CD4-positive, alpha-beta T cell (primary cell): Measurements from ENCODE around the gene HSD11B2. TPM values are rescaled to one million over a fixed set of nuclear protein-coding genes. Genes with fewer than 3 reads are reported as not detected.

Experiments
- ATAC-seq: fragments of 200-7000 bp; cut with Tn5 transposase; one replicate; pipeline ENCODE4 v1.10.0; 2022; ENCODE audit warnings: mild to moderate bottlenecking; ENCODE audit not compliant: poor library complexity
- CTCF ChIA-PET: fragments of 350-600 bp; sonication (Branson Sonifier 250); formaldehyde crosslinking; loops from one replicate; lab custom pipeline; 2021; ENCODE audit warnings: antibody characterized with exemption, inconsistent platforms; lab: Charles Lee
- POLR2A ChIA-PET: fragments of 350-600 bp; sonication (Branson Sonifier 250); formaldehyde crosslinking; loops from one replicate; lab custom pipeline; 2021; ENCODE audit warnings: antibody characterized with exemption, inconsistent platforms; lab: Charles Lee
- DNase-seq, 14 experiments: peaks; one replicate each; pipeline ENCODE4 v3.0.0-alpha.2; 2013 to 2020; ENCODE audit warnings: mixed read lengths in 2 of 14
- H3K27ac ChIP-seq, 2 donors: one replicate each; pipeline versions ENCODE4 v1.5.1 to v1.7.0; 2013; ENCODE audit warnings: low read length in 2 of 2, low read depth in 1 of 2, mild to moderate bottlenecking in 1 of 2
- H3K27me3 ChIP-seq, 2 experiments: 1 replicate in 1 of 2; 2 replicates in 1 of 2; pipeline versions ENCODE4 v1.6.1 to v1.7.0; 2013; ENCODE audit warnings: low read length in 2 of 2, control low read depth in 1 of 2, mild to moderate bottlenecking in 1 of 2, moderate library complexity in 1 of 2; ENCODE audit not compliant: insufficient read depth in 2 of 2, control insufficient read depth in 1 of 2
- H3K36me3 ChIP-seq: one replicate; pipeline ENCODE4 v1.6.1; 2013; ENCODE audit warnings: low read length, control low read depth; ENCODE audit not compliant: insufficient read depth
- H3K4me1 ChIP-seq: one replicate; pipeline ENCODE4 v1.6.1; 2013; ENCODE audit warnings: low read length, control low read depth; ENCODE audit not compliant: insufficient read depth
- H3K4me3 ChIP-seq: one replicate; pipeline ENCODE4 v1.5.1; 2013; ENCODE audit warnings: mild to moderate bottlenecking, low read length, moderate library complexity
- H3K9me3 ChIP-seq, 2 experiments: 1 replicate in 1 of 2; 2 replicates in 1 of 2; pipeline versions ENCODE4 v1.6.1 to v1.7.0; 2013; ENCODE audit warnings: low read length in 2 of 2, mild to moderate bottlenecking in 2 of 2, control low read depth in 1 of 2, moderate library complexity in 1 of 2; ENCODE audit not compliant: control insufficient read depth in 1 of 2, insufficient read depth in 1 of 2
- H3K27ac Mint-ChIP-seq: one replicate; pipeline ENCODE4 v1.8.0; 2020; ENCODE audit warnings: mixed read lengths
- H3K27me3 Mint-ChIP-seq: one replicate; pipeline ENCODE4 v1.8.0; 2021; ENCODE audit warnings: mixed read lengths
- H3K36me3 Mint-ChIP-seq: one replicate; pipeline ENCODE4 v1.8.0; 2021; ENCODE audit warnings: low read depth, mixed read lengths
- H3K4me1 Mint-ChIP-seq: one replicate; pipeline ENCODE4 v1.8.0; 2021; ENCODE audit warnings: low read depth, mixed read lengths
- H3K4me3 Mint-ChIP-seq: one replicate; pipeline ENCODE4 v1.8.0; 2020; ENCODE audit warnings: mild to moderate bottlenecking, mixed read lengths
- H3K9me3 Mint-ChIP-seq: one replicate; pipeline ENCODE4 v1.8.0; 2020; ENCODE audit warnings: mixed read lengths
- intact Hi-C, 2 experiments: fragments of 100-400 bp; cut with DNase I in 1 of 2; cut with micrococcal nuclease in 1 of 2; formaldehyde crosslinking; loops; one replicate each; pipeline versions ENCODE4 v1.15.1 to v1.9.0; 2023 to 2025; cut with DNase I, micrococcal nuclease
- total RNA-seq, 174 experiments: library from RNA in 2 of 174; stranded (reverse) in 2 of 174; gene quantifications; one replicate each; pipeline ENCODE4 v1.2.3 and lab custom pipeline; 2021 to 2026
- TF ChIP-seq, protein P1 (sequence below): fragments of 200-600 bp; IDR thresholded peaks from one replicate; pipeline ENCODE4 v1.8.0; 2022; ENCODE audit warnings: antibody characterized with exemption, mild to moderate bottlenecking

The HSD11B2 gene
- total RNA-seq, 2 experiments from 2014 or later, result not detected

DNA sequence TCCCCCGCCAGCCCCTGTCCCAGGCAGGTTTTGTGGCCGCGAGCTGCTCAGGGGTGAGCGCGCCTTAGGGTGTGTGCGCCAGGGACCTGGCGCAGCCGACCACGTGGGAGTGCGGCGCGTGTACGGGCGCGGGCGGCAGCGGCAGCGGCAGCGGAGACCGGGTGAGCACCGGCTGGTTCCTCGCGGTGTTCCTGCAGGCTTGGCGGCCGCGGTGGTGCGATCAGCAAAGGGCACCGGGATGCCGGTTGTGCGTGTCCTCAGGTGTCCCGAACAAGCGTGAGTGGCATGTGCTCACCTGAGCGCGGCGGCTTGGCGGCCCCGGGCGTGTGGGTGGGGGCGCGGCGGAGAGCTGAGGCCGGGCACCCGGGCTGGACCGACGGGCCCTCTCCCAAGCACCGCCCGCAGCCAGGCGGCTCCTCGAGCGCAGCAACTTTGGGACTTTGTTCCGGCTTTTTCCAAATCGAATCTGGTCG is 381 bp upstream of the HSD11B2 start:
- peak in 6 of 14 experiments; percentile 7 to 60 (median 32) for DNase-seq
- Mint-ChIP-seq H3K9me3 (no peaks in the 10 kb centered on the region), H3K27me3 (peaks cover 49% of the 10 kb centered on the region), H3K4me3 (peak overlapping the region; percentile 84), H3K4me1 (peaks cover 9% of the 10 kb centered on the region), H3K36me3 (no peaks in the 10 kb centered on the region), H3K27ac (no peak overlapping the region)
- TF ChIP-seq, protein P1, sequence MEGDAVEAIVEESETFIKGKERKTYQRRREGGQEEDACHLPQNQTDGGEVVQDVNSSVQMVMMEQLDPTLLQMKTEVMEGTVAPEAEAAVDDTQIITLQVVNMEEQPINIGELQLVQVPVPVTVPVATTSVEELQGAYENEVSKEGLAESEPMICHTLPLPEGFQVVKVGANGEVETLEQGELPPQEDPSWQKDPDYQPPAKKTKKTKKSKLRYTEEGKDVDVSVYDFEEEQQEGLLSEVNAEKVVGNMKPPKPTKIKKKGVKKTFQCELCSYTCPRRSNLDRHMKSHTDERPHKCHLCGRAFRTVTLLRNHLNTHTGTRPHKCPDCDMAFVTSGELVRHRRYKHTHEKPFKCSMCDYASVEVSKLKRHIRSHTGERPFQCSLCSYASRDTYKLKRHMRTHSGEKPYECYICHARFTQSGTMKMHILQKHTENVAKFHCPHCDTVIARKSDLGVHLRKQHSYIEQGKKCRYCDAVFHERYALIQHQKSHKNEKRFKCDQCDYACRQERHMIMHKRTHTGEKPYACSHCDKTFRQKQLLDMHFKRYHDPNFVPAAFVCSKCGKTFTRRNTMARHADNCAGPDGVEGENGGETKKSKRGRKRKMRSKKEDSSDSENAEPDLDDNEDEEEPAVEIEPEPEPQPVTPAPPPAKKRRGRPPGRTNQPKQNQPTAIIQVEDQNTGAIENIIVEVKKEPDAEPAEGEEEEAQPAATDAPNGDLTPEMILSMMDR, result no peak
- POLR2A ChIA-PET, result no interaction called here
- Histone ChIP-seq H3K27me3 (peaks cover 32 to 38% of the 10 kb centered on the region in 2 experiments), H3K9me3 (peaks cover 0 to 6% of the 10 kb centered on the region in 2 experiments), H3K36me3 (no peaks in the 10 kb centered on the region), H3K4me3 (peak overlapping the region; percentile 14), H3K27ac (no peak overlapping the region), H3K4me1 (peaks cover 20% of the 10 kb centered on the region)
- peak; percentile 51 for ATAC-seq
- CTCF ChIA-PET, result no interaction called here
- intact Hi-C loops, result loop anchor here in 1 of 2 experiments (5.0 kb wide), 1 partner anchor 82 kb away; no protein-coding TSS in a partner anchor

DNA sequence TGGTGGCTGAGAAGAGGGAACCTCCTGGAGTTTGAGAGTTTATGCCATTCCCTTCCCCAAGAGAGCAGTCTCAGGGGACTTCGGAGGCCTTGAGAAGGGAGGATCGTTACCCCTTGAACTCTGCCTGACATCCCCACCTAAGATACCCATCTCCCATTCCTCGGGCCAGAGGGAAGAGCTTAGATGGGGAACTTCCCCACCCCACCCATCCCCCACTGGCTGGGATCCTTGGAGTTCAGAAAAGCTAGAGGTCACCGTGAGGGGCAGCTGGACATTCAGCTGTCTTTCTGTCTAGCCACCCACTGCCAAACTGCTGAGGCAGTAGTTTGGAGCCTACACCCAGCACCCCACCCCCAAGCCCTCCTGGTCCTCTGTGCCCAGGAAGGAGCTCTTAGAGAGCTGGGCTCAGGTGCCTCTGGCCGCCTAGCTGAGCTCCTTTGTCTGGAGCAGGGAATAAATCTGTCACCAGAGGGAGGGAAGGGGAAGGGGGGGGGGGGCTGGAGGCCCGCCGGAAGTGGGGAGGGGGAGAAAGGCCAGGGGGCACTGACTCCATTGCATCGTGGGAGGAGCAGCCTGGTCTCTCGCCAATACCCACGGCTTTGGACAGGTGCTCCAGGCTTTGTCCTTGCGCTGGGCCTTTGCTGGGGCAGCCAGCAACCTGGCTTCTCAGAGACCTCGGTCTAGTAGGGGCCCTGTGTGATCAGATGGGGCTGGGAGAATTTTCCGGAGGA is 1.0 kb downstream of the HSD11B2 start:
- peaks cover 4% of the 10 kb centered on the region for H3K36me3 Mint-ChIP-seq
- no peaks in the 10 kb centered on the region for H3K9me3 Mint-ChIP-seq
- Histone ChIP-seq H3K36me3 (peaks cover 3% of the 10 kb centered on the region), H3K4me1 (peaks cover 20% of the 10 kb centered on the region), H3K27ac (no peak overlapping the region), H3K27me3 (peaks cover 28 to 33% of the 10 kb centered on the region in 2 experiments), H3K4me3 (peak overlapping the region; percentile 12), H3K9me3 (peaks cover 0 to 10% of the 10 kb centered on the region in 2 experiments)
- DNase-seq (no peak), ATAC-seq (no peak)
- TF ChIP-seq, protein P1, result no peak
- intact Hi-C loops, result loop anchor here in 1 of 2 experiments (5.0 kb wide), 1 partner anchor 80 kb away; no protein-coding TSS in a partner anchor
- POLR2A ChIA-PET, result no interaction called here
- CTCF ChIA-PET, result no interaction called here
- H3K4me1 Mint-ChIP-seq, result peaks cover 9% of the 10 kb centered on the region
- H3K27ac Mint-ChIP-seq, result no peak overlapping the region
- peaks cover 42% of the 10 kb centered on the region for H3K27me3 Mint-ChIP-seq
- peak overlapping the region; percentile 76 for H3K4me3 Mint-ChIP-seq

DNA sequence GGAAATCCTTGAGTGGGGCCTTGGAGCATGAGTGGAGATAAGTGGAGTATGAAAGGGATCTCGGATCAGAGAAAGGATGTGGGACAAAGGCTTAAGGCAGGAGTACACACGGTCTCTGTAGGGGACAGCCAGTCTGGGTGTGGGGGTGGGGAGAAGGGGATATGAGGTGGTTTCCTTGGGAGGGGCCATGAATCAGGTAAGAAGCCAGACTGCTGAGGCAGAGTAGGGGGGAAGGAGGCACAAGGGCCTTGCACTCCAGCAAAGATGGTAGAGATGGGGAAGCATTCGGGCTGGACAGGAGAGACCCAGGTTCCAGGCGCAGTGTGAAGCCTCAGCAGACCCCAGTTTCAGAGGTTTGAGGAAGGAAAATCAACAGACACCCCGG is 1.6 kb downstream of the HSD11B2 start:
- H3K4me3 Mint-ChIP-seq, result peak overlapping the region; percentile 76

More for the DNA sequence above, 1.6 kb downstream of the HSD11B2 start:
- Histone ChIP-seq H3K4me3 (no peak overlapping the region), H3K27me3 (peaks cover 28 to 32% of the 10 kb centered on the region in 2 experiments), H3K4me1 (peaks cover 20% of the 10 kb centered on the region), H3K27ac (no peak overlapping the region), H3K9me3 (peaks cover 0 to 10% of the 10 kb centered on the region in 2 experiments), H3K36me3 (peaks cover 5% of the 10 kb centered on the region)
- Mint-ChIP-seq H3K9me3 (no peaks in the 10 kb centered on the region), H3K36me3 (peaks cover 6% of the 10 kb centered on the region), H3K4me1 (peaks cover 9% of the 10 kb centered on the region), H3K27me3 (peaks cover 37% of the 10 kb centered on the region), H3K27ac (no peak overlapping the region)
- TF ChIP-seq, protein P1, result no peak
- DNase-seq, result no peak
- CTCF ChIA-PET, result no interaction called here
- POLR2A ChIA-PET, result no interaction called here
- intact Hi-C loops, result loop anchor here in 1 of 2 experiments (5.0 kb wide), 1 partner anchor 80 kb away; no protein-coding TSS in a partner anchor
- no peak for ATAC-seq
